Measurements from ENCODE around the gene DSP.

Gene DSP

GRCh38 chr6:7561153-7561964, 19.9 kb downstream of the DSP start:
- DNase-seq = no peak

- no peak for DNase-seq
Measured at GRCh38 chr6:7562769-7563168, 21.3 kb downstream of the DSP start.

- no peak for DNase-seq
Measured at GRCh38 chr6:7566107-7566506, 24.6 kb downstream of the DSP start.

GRCh38 chr6:7566617-7567173, 25.2 kb downstream of the DSP start:
- DNase-seq = no peak

GRCh38 chr6:7568021-7568420, 26.6 kb downstream of the DSP start:
- no peak for DNase-seq

- DNase-seq = no peak
Measured at GRCh38 chr6:7569082-7569481, 27.6 kb downstream of the DSP start.

DNA sequence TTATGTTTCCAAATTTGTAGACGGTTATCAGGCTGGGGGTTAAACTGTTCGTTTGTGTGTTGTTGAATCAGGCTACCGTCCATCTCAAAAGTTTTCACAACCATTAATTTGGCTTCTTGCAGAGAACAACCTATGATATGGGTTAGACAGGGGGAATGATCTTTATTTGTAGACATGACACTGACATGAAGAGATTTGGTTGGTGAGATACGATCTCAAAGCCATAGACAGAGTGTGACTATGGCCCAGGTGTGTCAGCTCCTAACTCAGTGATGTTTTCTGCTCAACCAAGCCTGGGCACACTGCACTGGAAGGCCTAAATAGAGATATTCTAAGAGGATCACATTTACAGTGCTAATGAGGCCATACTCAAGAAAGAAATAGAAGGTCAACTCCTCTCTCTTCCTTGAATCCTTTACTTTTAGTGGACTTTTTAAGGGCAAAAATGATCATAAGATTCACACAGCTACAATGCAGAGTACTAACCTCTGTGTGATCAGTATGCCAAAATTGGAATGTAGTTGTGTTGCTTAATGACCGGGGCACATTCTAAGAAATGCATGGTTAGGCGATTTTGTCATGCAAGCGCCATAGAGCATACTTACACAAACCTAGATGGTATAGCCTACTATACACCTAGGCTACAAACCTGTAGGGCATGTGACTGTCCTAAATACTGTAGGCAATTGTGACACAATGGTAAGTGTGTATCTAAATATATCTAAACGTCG, 30.9 kb downstream of the DSP start:
- DNase-seq = no peak

GRCh38 chr6:7574500-7574899, 33.0 kb downstream of the DSP start:
- DNase-seq = no peak

DNA sequence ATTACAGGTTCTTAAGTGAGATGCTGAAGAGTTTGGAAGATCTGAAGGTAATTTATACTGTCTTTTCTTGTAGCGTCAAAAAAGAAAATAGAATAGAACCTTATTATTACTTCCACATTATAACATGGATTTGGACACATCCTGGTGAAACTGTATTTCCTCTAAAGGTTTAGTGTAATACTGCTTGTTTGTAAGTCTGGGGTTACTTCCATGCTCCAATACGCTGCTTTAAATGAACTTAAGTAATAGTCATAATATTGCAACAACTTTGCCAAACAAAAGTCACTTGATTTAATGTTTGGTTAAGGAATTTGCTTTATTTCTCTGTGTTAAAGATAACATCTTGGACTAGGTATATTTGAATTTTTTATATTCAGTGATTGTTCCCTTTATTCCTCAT, 37.0 kb downstream of the DSP start:
- no peak for DNase-seq

- DNase-seq = no peak
Measured at GRCh38 chr6:7578931-7579330, 37.5 kb downstream of the DSP start.

DNA sequence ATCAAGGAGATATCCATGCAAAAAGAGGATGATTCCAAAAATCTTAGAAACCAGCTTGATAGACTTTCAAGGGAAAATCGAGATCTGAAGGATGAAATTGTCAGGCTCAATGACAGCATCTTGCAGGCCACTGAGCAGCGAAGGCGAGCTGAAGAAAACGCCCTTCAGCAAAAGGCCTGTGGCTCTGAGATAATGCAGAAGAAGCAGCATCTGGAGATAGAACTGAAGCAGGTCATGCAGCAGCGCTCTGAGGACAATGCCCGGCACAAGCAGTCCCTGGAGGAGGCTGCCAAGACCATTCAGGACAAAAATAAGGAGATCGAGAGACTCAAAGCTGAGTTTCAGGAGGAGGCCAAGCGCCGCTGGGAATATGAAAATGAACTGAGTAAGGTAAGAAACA, 38.4 kb downstream of the DSP start:
- no peak for DNase-seq

DNA sequence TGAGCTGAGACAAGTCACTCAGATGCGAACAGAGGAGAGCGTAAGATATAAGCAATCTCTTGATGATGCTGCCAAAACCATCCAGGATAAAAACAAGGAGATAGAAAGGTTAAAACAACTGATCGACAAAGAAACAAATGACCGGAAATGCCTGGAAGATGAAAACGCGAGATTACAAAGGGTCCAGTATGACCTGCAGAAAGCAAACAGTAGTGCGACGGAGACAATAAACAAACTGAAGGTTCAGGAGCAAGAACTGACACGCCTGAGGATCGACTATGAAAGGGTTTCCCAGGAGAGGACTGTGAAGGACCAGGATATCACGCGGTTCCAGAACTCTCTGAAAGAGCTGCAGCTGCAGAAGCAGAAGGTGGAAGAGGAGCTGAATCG, 39.1 kb downstream of the DSP start:
- DNase-seq = no peak

DNA sequence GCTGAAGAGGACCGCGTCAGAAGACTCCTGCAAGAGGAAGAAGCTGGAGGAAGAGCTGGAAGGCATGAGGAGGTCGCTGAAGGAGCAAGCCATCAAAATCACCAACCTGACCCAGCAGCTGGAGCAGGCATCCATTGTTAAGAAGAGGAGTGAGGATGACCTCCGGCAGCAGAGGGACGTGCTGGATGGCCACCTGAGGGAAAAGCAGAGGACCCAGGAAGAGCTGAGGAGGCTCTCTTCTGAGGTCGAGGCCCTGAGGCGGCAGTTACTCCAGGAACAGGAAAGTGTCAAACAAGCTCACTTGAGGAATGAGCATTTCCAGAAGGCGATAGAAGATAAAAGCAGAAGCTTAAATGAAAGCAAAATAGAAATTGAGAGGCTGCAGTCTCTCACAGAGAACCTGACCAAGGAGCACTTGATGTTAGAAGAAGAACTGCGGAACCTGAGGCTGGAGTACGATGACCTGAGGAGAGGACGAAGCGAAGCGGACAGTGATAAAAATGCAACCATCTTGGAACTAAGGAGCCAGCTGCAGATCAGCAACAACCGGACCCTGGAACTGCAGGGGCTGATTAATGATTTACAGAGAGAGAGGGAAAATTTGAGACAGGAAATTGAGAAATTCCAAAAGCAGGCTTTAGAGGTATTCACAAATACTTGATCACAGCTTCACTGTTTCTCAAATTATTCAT, 39.6 kb downstream of the DSP start:
- DNase-seq = no peak

- DNase-seq = no peak
Measured at GRCh38 chr6:7585287-7585930, 43.9 kb downstream of the DSP start.

DNA sequence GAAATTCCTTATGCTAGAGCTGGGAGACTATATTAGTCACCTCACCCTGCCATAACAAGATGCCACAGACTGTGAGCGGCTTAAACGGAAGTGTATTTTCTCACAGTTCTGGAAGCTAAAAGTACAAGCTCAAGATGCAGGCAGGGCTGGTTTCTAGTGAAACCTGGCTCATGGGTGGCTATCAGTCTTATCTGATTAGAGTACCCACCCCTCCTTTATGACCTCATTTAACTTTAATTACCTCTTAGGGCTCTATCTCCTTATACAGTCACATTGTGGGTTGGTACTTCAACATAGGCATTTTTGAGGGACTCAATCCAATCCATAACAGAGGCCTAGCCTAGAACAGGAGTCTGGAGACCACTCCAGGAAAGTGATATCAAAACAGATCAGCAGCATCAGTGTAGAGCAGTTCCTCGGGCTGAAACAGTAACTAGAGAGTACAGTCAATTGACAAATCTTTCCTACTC, 46.2 kb downstream of the DSP start:
- no peak for DNase-seq

- no peak for DNase-seq
Measured at GRCh38 chr6:7588506-7588905, 47.0 kb downstream of the DSP start.

DNA sequence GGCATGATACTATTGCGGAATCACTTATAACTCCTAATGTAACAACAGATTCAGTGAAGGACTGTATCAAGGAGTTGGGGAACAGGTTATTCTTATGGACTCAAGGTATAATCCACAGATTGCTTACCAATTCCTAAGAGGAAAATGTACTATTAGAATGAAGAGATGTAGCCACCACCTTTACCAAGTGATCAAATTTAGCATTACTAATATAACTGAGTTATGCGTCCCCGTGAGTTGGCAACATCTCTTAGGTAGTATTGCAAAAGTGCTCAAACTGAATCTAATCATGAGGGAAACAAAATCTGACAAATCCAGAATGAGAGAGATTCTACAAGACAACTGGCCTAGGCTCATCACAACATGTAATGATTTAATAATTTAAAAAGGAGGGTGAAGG, 47.8 kb downstream of the DSP start:
- no peak for DNase-seq

DNA sequence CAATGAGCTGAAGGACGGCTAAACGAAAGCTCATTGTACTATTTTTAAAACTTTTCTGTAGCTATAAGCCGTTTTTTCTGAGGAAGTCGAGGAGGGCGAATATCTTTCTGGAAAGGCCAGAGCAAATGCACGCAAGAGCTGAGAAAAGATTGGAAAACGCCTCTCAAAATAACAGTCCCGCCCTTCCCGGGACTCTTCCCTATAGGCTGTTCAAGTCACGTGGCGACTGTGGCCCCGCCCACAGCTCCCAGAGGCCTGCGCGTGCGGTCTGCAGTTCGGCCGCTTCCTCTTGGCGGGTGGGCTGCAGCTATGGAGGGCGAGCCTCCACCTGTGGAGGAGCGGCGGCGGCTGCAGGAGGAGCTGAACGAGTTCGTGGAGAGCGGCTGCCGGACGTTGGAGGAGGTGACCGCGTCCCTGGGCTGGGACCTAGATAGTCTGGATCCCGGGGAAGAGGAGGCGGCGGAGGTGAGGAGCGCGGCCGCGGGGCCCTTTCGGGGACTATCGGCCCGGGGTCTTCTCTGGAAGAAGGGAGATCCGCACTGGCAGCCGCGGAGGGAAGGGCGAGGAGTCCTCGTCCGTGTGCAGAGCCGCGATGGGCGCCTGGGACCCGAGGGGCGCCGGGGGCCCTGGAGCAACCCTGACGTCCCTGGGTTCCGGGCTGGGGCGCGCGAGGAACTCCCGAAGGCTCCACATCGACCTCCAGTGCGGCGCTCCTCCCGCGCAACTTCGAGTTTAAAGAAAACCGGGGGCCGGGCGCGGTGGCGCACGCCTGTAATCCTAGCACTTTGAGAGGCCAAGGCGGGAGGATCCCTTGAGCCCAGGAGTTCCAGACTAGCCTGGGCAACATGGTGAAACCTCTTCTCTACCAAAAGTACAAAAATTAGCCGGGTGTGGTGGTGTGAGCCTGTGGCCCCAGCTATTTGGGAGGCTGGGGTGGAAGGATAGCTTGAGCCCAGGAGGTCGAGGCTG, 48.8 kb downstream of the DSP start, which contains the start of gene SNRNP48:
Gene SNRNP48 (plus strand): TSS at position 250 of the 969 bp plus-strand sequence. CDS start 60 bp downstream, at position 310.
- peak; percentile 78 for DNase-seq

- DNase-seq = no peak
Measured at GRCh38 chr6:7590918-7591302, 49.4 kb downstream of the DSP start.

DNA sequence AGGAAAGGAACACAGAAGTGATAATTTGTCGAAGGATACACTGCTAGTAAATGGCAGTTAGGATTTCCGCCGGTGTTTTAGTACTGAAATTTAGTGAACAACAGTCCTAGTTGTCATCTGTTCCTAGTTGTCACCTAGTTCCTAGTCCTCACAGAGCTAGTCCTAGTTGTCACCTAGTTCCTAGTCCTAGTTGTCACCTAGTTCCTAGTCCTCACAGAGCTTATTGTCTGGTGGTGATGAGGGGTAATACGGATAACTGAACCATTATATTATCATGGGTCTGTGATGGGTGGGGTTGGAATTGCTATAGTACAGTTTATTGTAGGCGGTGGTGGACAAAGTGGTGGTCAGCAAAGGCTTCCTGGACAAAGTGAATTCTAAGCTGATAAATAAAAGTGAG, 50.3 kb downstream of the DSP start:
- DNase-seq = no peak

GRCh38 chr6:7593229-7593628, 51.8 kb downstream of the DSP start:
- no peak for DNase-seq

Measured in NCI-H524 treated with DMSO at 0.1 percent for 48 hours (cell line).